SH-SY5Y (cell line): Measurements from ENCODE around the gene P2RY11.

ENCODE experiments used
- GATA2 ChIP-seq: IDR thresholded peaks from 2 replicates; pipeline ENCODE4 v1.6.1; 2011; ENCODE audit warnings: mild to moderate bottlenecking, low read depth, low read length
- GATA3 ChIP-seq: IDR thresholded peaks from 2 replicates; pipeline ENCODE4 v1.6.1; 2011; ENCODE audit warnings: low read depth, mild to moderate bottlenecking, low read length, moderate library complexity

- no peak for TF ChIP-seq GATA2
- no peak for TF ChIP-seq GATA3
Observed at GRCh38 chr19:10120538-10121189, 9.2 kb downstream of the P2RY11 start.
